SK-N-DZ (cell line): ENCODE data around the gene DCAF10.
"Not testable (repeated sequence)": the region's sequence is repeated elsewhere in the genome, so short reads cannot be mapped to it uniquely, and the experiment has no call there.

Experiments
- DNase-seq: peaks from one replicate; pipeline ENCODE4 v3.0.0-alpha.2; 2015; ENCODE audit warnings: low spot score

The DCAF10 gene

DNA sequence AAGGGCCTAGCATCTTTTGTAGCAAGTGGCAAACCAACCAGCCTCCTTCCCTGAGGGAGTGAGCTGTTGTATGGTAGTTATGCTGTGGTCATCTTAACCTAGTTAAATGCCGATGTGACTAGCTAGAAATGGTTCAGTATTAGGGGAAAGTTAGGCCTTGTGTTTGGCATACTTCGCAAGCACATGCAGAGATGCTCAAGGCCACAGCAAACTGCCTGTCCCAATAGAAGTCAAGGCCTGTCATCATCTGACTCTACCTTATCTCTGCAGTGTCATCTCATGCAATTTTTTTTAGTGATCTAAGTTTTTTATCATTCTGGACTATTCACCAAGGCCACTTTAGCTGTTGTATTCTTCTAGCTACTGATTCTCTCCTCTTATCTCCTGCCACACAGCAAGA, 10.5 kb upstream of the DCAF10 start:
- no peak for DNase-seq

DNA sequence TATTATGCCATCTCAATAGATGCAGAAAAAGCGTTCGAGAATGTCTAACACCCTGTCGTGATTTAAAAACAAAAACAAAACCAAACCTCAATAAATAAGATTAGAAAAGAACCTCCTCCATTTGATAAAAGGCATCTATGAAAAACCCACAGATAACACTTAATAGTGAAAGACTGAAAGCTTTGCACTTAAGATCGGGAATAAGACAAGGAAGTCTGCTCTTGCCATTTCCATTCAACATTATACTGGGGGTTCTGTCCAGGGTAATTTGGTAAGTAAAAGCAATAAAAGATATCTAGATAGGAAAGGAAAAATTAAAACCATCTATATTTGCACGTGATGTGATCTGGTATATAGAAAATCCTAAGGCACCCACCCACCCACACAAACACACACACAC, 8.5 kb upstream of the DCAF10 start:
- no peak for DNase-seq

DNA sequence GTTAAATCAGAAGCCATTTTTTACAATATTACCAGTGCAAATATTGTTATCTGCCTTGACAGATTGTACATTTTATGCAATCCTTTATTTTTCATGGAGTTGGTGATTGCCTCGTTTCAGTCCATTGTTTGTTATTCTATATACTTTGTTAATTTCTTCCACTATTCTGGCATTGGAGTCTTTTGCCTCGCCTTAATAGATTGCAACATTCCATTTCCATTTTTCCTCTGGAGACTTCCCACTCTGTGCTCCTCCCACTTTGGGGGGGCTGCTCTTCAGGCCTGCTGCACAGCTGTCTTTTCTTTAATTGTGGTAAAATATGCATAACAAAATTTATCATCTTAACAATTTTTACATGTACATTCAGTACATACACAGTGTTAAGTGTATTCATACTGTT, 4.4 kb upstream of the DCAF10 start:
- DNase-seq, result no peak

DNA sequence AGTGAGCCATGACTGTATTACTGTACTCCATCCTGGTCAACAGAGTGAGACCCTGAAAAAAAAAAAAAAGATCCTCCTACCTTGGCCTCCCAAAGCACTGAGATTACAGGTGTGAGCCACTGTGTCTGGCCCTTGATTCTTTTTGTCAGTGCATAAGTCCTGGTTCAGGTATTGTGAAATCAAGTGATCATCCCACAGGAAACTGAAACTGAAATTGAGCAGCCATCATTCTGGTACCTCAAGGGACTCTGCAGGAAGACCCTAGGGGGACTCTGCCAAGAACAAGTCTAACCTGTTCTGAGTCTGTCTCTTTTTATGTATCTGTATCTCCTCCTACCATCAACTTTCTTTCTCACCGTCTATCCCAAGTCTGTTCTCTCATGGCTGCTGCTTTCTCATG, 1.9 kb upstream of the DCAF10 start:
- DNase-seq, result no peak

DNA sequence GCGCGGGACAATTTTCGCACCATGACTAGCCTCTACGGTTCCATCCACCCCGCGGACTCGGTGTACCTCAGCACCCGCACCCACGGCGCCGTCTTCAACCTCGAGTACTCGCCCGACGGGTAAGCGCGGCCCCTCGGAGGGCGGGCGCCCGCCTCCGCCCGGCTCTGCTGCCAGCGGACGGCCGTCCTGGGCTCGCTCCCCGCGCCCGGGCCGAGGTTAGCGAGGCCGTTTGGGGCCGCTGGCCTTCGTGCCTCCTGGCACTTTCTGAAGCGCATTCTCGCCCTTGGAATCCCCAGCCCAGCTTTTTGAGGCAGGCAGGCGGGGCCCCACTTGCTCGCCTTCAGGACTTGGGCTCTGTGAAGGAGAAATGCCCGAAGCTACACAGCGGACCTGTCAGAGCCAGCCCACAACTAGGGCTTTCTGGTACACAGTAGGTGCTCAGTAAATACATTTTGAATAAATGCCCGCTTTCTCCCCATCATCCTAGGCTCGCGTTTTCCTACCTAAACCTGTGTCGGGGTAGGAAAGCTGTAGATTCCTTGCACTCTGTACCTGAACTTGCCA, 772 bp downstream of the DCAF10 start:
- no peak for DNase-seq

DNA sequence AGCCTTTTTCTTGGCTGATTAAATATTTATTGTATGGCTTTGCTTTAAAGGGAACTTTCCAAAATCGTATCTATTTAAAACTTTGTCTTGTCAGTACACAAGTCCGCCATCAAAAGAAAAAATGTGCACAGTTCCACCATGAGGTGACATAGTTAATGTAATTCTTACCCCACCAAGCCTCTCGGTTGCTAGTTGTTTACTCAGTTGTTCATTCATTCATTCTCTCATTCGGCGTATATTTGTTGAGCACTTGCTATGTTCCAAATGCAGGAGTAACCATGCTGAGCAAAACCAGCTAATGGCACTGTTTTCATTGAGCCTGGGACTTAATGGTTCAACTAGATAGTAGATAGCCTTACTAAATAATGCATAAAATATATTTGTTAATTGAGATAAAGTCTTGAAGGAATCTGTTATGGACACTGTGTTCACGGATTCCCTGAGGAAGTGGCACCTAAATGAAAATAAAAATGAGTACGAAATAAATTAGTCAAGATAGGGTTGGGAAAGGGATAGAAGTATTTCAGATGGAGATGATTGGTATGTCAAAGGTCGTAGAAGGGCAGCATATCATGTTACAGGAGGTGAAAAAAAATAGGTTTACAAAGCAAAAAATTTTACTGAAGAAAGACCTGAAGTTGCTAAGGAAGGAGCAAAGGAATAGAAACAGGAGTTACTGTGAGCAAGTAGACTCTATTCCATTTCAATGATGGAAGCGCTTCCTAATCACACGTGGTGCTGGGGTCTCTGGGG, 1.5 kb downstream of the DCAF10 start:
- DNase-seq, result no peak

DNA sequence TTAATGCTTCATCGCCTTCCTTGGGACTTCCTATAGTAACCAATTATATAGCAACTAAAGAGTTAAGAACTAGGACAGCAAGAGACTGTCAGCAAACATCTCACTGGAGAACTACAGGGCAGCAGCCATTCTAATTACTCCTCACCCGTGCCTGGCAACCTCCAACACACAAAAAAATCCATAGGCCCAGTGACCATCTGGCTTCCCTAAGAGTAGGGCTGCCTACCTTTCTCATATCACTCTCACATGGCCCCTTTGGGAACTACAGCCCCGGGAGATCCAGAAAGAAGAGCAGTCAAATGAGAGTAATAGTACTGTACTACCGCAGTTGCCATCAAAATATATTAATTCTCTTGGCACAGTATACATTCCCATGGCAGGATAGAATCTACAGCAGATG, 5.7 kb downstream of the DCAF10 start:
- DNase-seq, result no peak

DNA sequence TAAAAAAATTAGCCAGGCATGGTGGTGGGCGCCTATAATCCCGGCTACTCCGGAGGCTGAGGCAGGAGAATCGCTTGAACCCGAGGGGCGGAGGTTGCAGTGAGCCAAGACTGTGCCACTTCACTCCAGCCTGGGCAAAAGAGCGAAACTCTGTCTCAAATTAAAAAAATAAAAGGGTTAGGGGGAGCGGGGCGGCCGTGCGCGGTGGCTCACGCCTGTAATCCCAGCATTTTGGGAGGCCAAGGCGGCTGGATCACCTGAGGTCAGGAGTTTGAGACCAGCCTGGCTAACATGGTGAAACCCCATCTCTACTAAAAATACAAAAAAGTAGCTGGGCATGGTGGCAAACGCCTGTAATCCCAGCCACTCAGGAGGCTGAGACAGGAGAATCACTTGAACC, 9.1 kb downstream of the DCAF10 start:
- not testable (repeated sequence) for DNase-seq

DNA sequence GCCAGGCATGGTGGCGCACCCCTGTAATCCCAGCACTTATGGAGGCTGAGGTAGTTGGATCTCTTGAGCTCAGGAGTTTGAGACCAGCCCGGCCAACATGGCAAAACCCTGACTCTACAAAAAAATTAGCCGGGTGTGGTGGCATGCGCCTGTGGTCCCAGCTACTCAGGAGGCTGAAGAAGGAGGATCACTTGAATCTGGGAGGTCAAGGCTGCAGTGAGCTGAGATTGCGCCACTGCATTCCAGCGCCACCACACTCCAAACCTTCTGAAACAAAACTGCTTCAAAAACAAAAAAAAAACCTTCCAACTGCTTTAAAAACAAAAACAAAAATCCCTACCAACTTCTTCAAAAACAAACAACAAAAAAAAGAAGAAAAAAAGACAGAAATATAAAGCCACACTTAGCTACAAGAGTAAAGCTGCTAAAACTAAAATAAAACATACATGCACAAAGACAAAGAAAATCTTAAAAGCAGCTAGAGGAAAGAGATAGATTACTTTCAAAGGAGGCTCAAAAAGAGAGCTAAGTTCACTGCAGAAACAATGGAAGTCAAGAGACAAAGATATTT, 11.4 kb downstream of the DCAF10 start:
- DNase-seq, result no peak

DNA sequence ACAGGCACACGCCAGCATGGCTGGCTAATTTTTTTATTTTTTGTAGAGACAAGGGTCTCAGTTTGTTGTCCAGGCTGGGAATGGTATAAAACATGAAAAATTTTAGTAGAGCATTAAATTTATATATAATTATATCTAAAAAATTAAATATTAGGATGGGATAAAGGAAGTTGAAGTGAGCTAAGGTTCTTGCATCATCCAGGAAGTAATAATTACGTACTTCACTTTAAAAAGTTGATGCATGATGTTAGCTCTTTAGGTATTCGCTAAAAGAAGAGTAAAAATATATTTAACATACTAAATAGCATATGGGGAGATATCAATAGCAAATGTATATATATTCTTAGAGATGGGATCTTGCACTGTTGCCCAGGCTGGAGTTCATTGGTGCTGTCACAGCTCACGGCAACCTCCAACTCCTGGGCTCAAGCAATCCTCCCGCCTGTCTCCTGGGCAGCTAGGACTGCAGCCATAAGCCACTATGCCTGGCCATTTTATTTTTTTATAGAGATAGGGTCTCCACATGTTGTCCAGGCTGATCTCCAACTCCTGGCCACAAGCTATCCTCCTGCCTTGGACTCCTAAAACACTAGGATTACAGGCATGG, 12.3 kb downstream of the DCAF10 start:
- DNase-seq, result no peak

DNA sequence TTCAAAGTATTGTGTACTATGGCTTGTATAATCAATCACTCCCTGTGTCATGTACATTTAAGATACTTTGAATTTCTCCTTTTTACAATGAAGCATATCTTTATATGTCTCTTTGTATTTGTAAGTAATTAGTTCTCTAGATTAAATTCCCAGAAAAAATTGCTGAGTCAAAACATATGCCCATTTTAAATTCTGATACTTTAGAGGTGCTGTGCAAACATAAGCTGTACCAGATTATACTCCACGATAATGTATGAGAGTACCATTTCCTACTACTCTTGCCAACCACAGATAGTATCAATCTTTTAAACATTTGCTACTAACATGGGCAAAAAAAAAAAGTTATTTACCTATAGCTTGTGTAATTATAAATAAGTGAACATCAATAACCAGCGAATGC, 18.3 kb downstream of the DCAF10 start:
- DNase-seq, result no peak

DNA sequence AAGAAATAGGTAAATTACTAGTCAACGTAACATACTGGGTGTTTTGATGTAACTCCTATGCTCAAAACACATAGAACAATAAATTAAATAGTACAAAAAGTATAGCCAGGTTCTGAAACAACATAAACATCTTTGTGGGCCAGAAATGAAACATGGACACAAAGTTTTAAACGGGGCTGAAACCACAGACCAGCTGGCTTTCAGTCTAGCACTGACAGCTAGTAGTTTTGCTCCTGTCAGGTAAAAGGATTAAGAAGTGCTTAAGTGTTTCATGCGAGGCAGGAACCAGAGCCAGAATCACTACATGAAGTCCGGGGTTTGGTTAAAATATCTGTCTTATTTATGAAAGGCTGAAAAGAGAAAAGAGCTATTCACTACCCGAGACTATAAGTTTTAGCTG, 19.5 kb downstream of the DCAF10 start:
- no peak for DNase-seq

DNA sequence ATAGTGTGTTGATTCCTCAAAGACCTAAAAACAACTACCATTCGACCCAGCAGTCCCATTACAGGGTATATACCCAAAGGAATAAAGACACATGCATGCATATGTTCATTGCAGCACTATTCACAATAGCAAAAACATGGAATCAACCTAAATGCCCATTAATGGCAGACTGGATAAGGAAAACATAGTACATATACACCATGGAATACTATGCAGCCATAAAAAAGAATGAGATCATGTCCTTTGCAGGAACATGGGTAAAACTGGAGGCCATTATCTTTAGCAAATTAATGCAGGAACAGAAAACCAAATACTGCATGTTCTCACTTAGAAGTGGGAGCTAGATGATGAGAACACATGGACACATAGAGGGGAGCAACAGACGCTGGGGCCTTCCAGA, 24.6 kb downstream of the DCAF10 start:
- DNase-seq, result not testable (repeated sequence)

DNA sequence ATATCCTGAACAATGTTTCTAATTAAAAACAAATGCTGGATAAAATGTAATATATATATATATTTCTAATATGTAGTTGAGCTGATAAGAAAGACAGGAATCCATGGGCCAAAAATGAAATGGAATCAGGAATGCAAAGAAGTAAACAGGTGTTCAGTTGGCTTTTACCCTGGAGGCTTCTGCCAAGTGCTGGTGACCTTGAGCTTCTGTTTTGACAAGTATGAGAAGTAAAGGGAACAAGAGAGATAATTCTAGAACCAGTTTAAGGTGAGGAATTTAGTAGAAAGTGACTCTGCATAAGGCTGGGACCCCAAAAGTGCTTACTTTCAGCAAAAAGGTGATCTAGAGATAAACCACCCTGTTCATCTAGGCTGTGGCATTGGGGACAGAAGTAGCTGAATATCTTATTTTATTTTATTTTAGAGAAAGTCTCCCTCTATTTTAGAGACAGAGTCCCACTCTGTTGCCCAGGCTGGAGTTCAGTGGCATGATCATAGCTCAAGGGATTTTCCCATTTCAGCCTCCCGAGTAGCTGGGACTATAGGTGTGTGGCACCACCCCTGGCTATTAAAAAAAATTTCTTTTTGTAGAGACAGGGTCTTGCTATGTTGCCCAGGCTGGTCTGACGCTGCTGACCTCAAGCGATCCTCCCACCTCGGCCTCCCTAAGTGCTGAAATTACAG, 27.0 kb downstream of the DCAF10 start:
- no peak for DNase-seq

DNA sequence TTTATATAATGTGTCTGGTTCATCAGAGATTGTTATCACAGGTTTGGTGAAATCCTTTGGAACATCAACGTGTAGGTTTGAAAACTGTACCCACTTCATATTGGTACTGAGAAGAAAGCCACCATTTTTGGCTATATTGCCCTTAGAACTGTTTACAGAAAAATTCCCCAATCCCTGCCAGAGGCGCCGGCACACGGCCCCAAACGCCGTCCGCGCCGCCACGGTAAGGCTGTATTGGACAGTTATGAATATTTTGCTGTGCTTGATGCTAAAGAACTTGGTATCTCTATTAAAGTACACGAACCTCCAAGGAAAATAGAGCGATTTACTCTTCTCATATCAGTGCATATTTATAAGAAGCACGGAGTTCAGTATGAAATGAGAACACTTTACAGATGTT, 35.2 kb downstream of the DCAF10 start:
- no peak for DNase-seq

DNA sequence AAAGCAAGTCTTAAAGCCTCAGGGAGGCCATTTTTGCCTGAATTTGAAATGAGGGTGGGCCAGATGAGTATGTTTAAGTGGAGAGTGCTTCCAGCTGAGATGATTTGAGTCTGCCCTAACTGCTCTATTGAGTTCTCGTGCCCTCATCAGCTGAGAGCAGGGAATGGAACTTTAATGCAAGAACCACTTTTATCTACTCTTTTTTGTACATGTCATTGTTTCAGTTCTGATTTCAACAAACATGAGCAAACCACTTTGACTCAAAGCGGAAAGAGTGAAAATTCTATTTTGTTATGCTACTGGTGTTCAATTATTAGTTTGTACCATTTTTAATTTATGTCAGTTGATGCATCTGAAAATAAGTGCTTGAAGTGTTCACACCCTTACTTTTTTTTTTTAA, 35.8 kb downstream of the DCAF10 start:
- no peak for DNase-seq

DNA sequence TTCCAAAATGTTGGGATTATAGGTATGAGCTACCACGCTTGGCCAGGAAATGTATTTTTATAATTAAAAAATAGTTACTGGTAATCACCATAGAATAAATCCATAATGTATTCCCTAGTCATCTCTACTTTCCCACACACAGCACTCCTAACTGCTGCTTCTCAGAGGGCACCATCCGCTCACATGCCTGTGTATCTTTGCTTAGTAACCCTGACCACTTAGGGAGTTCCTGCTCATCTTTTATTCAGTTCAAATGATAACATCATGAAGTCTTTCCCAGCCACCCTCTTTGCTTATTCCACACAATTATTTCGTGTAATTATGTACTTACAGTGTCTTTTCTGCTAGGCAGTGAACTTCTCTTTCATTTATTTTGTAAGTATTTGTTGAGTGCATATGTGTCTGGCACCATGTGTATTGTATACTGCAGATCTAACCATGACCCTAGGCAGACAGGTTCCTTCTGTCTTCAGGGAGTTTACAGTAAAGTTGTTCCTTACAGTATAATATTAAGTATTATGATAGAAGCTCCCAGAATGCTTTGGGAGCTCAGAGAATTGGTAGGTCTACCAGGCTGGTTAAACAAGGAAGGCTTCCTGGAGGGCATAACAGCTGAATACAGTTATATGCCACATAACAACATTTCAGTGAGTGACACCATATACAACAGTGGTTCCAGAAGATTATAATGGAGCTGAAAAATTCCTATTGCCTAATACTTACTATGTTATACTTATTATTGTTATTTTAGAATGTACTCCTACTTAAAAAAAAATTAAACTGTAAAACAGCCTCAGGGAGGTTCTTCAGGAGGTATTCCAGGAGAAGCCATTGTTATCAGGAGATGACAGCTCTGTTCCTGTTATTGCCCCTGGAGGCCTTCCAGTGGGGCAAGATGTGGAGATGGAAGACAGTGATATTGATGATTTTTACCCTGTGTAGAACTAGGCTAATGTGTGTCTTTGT, 39.2 kb downstream of the DCAF10 start:
- DNase-seq, result no peak

DNA sequence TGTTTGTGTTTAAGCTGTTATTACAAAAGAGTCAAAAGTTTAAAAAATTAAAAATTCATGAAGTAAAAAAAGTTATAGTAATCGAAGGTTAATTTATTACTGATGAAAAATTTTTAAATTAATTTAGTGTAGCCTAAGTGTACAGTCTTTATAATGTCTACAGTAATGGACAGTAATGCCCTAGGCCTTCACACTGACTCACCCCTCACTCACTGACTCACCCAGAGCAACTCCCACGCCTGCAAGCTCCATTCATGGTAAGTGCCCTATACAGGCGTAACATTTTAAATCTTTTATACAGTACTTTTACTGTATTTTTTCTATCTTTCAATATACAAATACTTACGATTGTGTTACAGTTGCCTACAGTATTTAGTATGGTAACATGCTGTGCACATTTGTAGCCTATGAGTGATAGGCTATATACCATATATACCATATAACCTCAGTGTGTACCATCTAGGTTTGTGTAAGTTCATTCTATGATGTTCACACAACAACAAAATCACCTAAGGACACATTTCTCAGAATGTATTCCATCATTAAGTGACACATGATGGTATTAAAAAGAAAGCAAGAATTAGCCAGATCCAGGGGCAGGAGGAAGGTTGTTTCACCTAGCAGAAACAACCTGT, 40.1 kb downstream of the DCAF10 start:
- DNase-seq, result no peak

DNA sequence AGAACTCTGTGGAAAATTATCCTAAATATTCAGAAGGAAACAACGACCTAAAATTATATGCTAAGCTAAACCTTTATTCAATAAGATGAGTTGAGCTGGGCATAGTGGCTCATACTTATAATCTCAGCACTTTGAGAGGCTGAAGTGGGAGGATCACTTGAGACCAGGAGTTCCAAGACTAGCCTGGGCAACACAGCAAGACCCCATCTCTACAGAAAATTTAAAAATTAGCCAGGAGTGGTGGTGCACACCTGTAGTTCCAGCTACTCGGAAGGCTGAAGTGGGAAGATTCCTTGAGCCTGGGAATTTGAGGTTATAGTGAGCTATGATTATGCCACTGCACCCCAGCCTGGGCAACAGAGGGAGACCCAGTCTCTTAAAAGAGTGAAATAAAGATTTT, 51.6 kb downstream of the DCAF10 start:
- no peak for DNase-seq

DNA sequence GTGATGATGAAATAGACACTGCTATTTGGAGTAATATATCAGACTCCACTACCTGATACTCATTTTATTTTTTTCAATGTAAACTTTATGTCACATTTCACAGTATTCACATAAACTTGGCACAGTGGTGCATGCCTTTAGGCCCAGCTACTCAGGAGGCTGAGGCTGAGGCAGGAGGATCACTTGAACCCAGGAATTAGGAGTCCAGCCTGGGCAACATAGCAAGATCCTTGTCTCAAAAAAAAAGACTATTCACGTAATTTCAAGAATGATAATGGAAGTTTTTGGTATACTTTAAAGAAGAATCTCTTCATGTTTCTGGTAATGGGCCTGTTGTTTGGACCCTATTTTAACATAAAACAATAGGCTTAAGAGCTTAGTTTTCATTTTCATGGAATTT, 56.0 kb downstream of the DCAF10 start:
- DNase-seq, result no peak

DNA sequence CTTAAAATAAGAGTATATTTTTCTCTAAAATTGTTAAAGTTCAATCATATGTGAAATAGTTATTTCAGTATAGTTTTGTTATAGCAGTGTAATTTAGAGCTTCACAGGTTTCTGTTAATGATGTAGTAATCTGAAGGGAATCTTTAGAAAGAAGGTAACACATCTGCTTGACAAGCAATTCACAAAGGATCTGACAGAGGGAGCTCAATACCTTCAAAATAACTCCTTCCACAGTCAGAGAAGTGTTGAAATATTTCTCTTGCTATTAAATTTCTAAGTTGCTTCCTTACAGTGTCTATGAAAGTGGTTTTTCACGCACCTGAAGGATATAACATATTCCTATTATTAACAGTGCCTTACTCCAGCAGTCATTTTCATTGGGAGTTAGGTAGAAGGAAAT, 58.4 kb downstream of the DCAF10 start:
- no peak for DNase-seq
